HepG2 (cell line): Measurements from ENCODE around the gene TXN2.

ENCODE experiments used
- AGO2 ChIP-seq: fragments of 200-400 bp; formaldehyde crosslinking; optimal IDR thresholded peaks from 2 replicates; pipeline ENCODE3; 2017; ENCODE audit warnings: mild to moderate bottlenecking, low read depth, low read length, moderate library complexity
- CTCF ChIP-seq: sonication (generic); formaldehyde crosslinking; IDR thresholded peaks from 2 replicates; pipeline ENCODE4 v1.5.0; 2020; ENCODE audit warnings: mild to moderate bottlenecking, missing genetic modification reagents, moderate library complexity
- EZH2 ChIP-seq: conservative IDR thresholded peaks from 2 replicates; pipeline ENCODE4 v1.6.1; 2012; ENCODE audit warnings: mild to moderate bottlenecking, low read depth, low read length, moderate library complexity
- KDM3A ChIP-seq: IDR thresholded peaks from 2 replicates; pipeline ENCODE4 v1.6.1; 2018; ENCODE audit warnings: low read depth, missing compliant biosample characterization
- MAFF ChIP-seq: IDR thresholded peaks from 2 replicates; pipeline ENCODE4 v1.6.1; 2011; ENCODE audit warnings: low read depth, low read length, improper control_type of control experiment
- NR2F1 ChIP-seq, 2 experiments: fragments of 450-650 bp in 1 of 2; formaldehyde crosslinking in 1 of 2; IDR thresholded peaks; 2 replicates each; pipeline versions ENCODE4 v1.5.0 to v1.6.1; 2016 to 2020; ENCODE audit warnings: mild to moderate bottlenecking in 1 of 2, missing compliant biosample characterization in 1 of 2, missing genetic modification reagents in 1 of 2, moderate library complexity in 1 of 2
- NR2F6 ChIP-seq, 2 experiments: IDR thresholded peaks; 2 replicates each; pipeline ENCODE4 v1.6.1; 2016; ENCODE audit warnings: antibody characterized with exemption in 1 of 2, mild to moderate bottlenecking in 1 of 2
- POLR2A ChIP-seq, 2 experiments: IDR thresholded peaks; 2 replicates each; pipeline ENCODE4 v1.6.1; 2011; ENCODE audit warnings: low read depth in 2 of 2, low read length in 2 of 2, mild to moderate bottlenecking in 1 of 2, moderate library complexity in 1 of 2; ENCODE audit not compliant: insufficient read depth in 1 of 2
- RAD21 ChIP-seq: fragments of 450-650 bp; formaldehyde crosslinking; IDR thresholded peaks from 2 replicates; pipeline ENCODE4 v1.5.0; 2020; ENCODE audit warnings: mild to moderate bottlenecking
- SRSF1 ChIP-seq: fragments of 200-400 bp; formaldehyde crosslinking; optimal IDR thresholded peaks from 2 replicates; pipeline ENCODE3; 2017; ENCODE audit warnings: mild to moderate bottlenecking, low read depth, low read length, moderate library complexity
- ZNF333 ChIP-seq: sonication (generic); formaldehyde crosslinking; IDR thresholded peaks from 2 replicates; pipeline ENCODE4 v1.4.0; 2020; ENCODE audit warnings: mild to moderate bottlenecking, missing genetic modification reagents, borderline replicate concordance
- ZNF335 ChIP-seq: sonication (generic); formaldehyde crosslinking; IDR thresholded peaks from 2 replicates; pipeline ENCODE4 v1.4.0; 2020; ENCODE audit warnings: missing genetic modification reagents
- ZNF639 ChIP-seq: conservative IDR thresholded peaks from 2 replicates; pipeline ENCODE4 v1.6.1; 2018; ENCODE audit warnings: missing genetic modification reagents

GRCh38 chr22:36461665-36462649 is 19.5 kb downstream of the TXN2 start:
- TF ChIP-seq SRSF1 (no peak), EZH2 (no peak), POLR2A (IDR thresholded peaks at IDR 0.05; ENCODE audit: insufficient read depth in 1 of 2, low read depth in 2 of 2, low read length in 2 of 2) (0 out of 4 replicates have a peak, but pooled peaks of 1 of the 2 experiments have one; percentile 23), AGO2 (no peak), RAD21 (CRISPR knock-in tag) (no peak), NR2F6 (IDR thresholded peaks at IDR 0.05) (peak; percentile 48; the same call in 1 of the 2 replicates), NR2F6 (CRISPR knock-in tag; IDR thresholded peaks at IDR 0.05) (0 out of 2 replicates have a peak, but pooled peaks have one; percentile 17), MAFF (no peak), ZNF335 (0 out of 2 replicates have a peak, but pooled peaks have one; percentile 48), ZNF333 (CRISPR knock-in tag) (no peak), NR2F1 (CRISPR knock-in tag; IDR thresholded peaks at IDR 0.05) (0 out of 4 replicates have a peak, but pooled peaks of 1 of the 2 experiments have one; percentile 36), KDM3A (no peak), ZNF639 (no peak), CTCF (CRISPR knock-in tag) (no peak)
